H9 (cell line): ENCODE measurements around the gene UQCRC2. TPM values are rescaled to one million over a fixed set of nuclear protein-coding genes. Genes with fewer than 3 reads are reported as not detected.

Source experiments
- DNase-seq: peaks from one replicate; pipeline ENCODE4 v3.0.0-alpha.2; 2017
- H2AFZ ChIP-seq: one replicate; pipeline ENCODE4 v1.6.1; 2013; ENCODE audit warnings: mild to moderate bottlenecking, low read length, control low read depth, moderate library complexity
- H2AK5ac ChIP-seq: 2 replicates; pipeline ENCODE4 v1.6.1; 2013; ENCODE audit warnings: low read length, control low read depth, mixed read lengths; ENCODE audit not compliant: insufficient read length
- H2BK120ac ChIP-seq: one replicate; pipeline ENCODE4 v1.6.1; 2013; ENCODE audit warnings: low read depth, mild to moderate bottlenecking, low read length, control low read depth, inconsistent platforms; ENCODE audit not compliant: poor library complexity, severe bottlenecking
- H2BK12ac ChIP-seq: 2 replicates; pipeline ENCODE4 v1.6.1; 2013; ENCODE audit warnings: low read length, control low read depth, mixed read lengths, low read depth; ENCODE audit not compliant: insufficient read length
- H2BK15ac ChIP-seq: 2 replicates; pipeline ENCODE4 v1.6.1; 2013; ENCODE audit warnings: low read depth, low read length, control low read depth
- H2BK20ac ChIP-seq: one replicate; pipeline ENCODE4 v1.6.1; 2013; ENCODE audit warnings: low read depth, mild to moderate bottlenecking, low read length, control low read depth, inconsistent platforms; ENCODE audit not compliant: poor library complexity, severe bottlenecking
- H2BK5ac ChIP-seq: 2 replicates; pipeline ENCODE4 v1.6.1; 2013; ENCODE audit warnings: low read length, control low read depth, mixed read lengths; ENCODE audit not compliant: insufficient read length
- H3K14ac ChIP-seq: 2 replicates; pipeline ENCODE4 v1.6.1; 2013; ENCODE audit warnings: low read length, control low read depth; ENCODE audit not compliant: insufficient read depth
- H3K18ac ChIP-seq: 2 replicates; pipeline ENCODE4 v1.6.1; 2013; ENCODE audit warnings: low read depth, mild to moderate bottlenecking, mixed read lengths, low read length, control low read depth; ENCODE audit not compliant: insufficient read length
- H3K23ac ChIP-seq: 2 replicates; pipeline ENCODE4 v1.6.1; 2013; ENCODE audit warnings: low read length, control low read depth, mixed read lengths, low read depth; ENCODE audit not compliant: insufficient read length
- H3K23me2 ChIP-seq: 2 replicates; pipeline ENCODE4 v1.6.1; 2013; ENCODE audit warnings: low read depth, mild to moderate bottlenecking, mixed read lengths, low read length, control low read depth; ENCODE audit not compliant: insufficient read length, poor library complexity, severe bottlenecking
- H3K27ac ChIP-seq: 2 replicates; pipeline ENCODE4 v1.5.1; 2013; ENCODE audit warnings: low read length, control low read depth, mixed read lengths, low read depth; ENCODE audit not compliant: insufficient read length
- H3K27me3 ChIP-seq: 2 replicates; pipeline ENCODE4 v1.6.1; 2013; ENCODE audit warnings: low read length, control low read depth, inconsistent platforms; ENCODE audit not compliant: insufficient read depth
- H3K4ac ChIP-seq: 2 replicates; pipeline ENCODE4 v1.6.1; 2013; ENCODE audit warnings: low read depth, mild to moderate bottlenecking, control low read depth, inconsistent platforms, low read length, moderate library complexity
- H3K4me1 ChIP-seq: 2 replicates; pipeline ENCODE4 v1.6.1; 2013; ENCODE audit warnings: low read length, control low read depth, inconsistent platforms; ENCODE audit not compliant: insufficient read depth
- H3K4me2 ChIP-seq: 2 replicates; pipeline ENCODE4 v1.6.1; 2013; ENCODE audit warnings: low read length, control low read depth, mixed read lengths; ENCODE audit not compliant: insufficient read length, insufficient read depth
- H3K56ac ChIP-seq: 2 replicates; pipeline ENCODE4 v1.6.1; 2013; ENCODE audit warnings: low read depth, mild to moderate bottlenecking, mixed read lengths, low read length, control low read depth; ENCODE audit not compliant: insufficient read length
- H3K79me1 ChIP-seq: 2 replicates; pipeline ENCODE4 v1.6.1; 2013; ENCODE audit warnings: low read depth, mild to moderate bottlenecking, moderate library complexity, low read length, control low read depth, inconsistent platforms; ENCODE audit not compliant: insufficient read depth, poor library complexity, severe bottlenecking
- H3K79me2 ChIP-seq: 2 replicates; pipeline ENCODE4 v1.6.1; 2013; ENCODE audit warnings: low read length, control low read depth, inconsistent platforms; ENCODE audit not compliant: insufficient read depth
- H3K9ac ChIP-seq: 2 replicates; pipeline ENCODE4 v1.6.1; 2013; ENCODE audit warnings: low read length, control low read depth, mixed read lengths; ENCODE audit not compliant: insufficient read length; ENCODE audit errors: extremely low read depth
- H3K9me3 ChIP-seq: one replicate; pipeline ENCODE4 v1.6.1; 2013; ENCODE audit warnings: low read depth, low read length, inconsistent platforms; ENCODE audit not compliant: control insufficient read depth
- H3T11ph ChIP-seq: one replicate; pipeline ENCODE4 v1.6.1; 2013; ENCODE audit warnings: mild to moderate bottlenecking, low read length, control low read depth, inconsistent platforms
- H4K20me1 ChIP-seq: one replicate; pipeline ENCODE4 v1.6.1; 2013; ENCODE audit not compliant: control insufficient read depth, insufficient read length, insufficient read depth
- H4K5ac ChIP-seq: 2 replicates; pipeline ENCODE4 v1.6.1; 2013; ENCODE audit warnings: low read depth, mild to moderate bottlenecking, mixed read lengths, low read length, control low read depth; ENCODE audit not compliant: insufficient read length
- H4K8ac ChIP-seq: replicated peaks from 2 replicates; pipeline ENCODE4 v1.6.1; 2013; ENCODE audit warnings: low read length, control low read depth, mixed read lengths, low read depth; ENCODE audit not compliant: insufficient read length
- H4K91ac ChIP-seq: 2 replicates; pipeline ENCODE4 v1.6.1; 2013; ENCODE audit warnings: low read depth, mild to moderate bottlenecking, moderate library complexity, mixed read lengths, low read length, control low read depth; ENCODE audit not compliant: insufficient read length
- H3K27ac Mint-ChIP-seq, 3 experiments: 2 replicates in 2 of 3; 3 replicates in 1 of 3; pipeline ENCODE4 v1.8.0; 2020 to 2021; ENCODE audit warnings: mixed read lengths in 3 of 3, mild to moderate bottlenecking in 1 of 3, moderate library complexity in 1 of 3
- H3K27me3 Mint-ChIP-seq: 2 replicates; pipeline ENCODE4 v1.8.0; 2021; ENCODE audit warnings: low read depth, mild to moderate bottlenecking, moderate library complexity, mixed read lengths
- H3K36me3 Mint-ChIP-seq, 3 experiments: 2 replicates in 2 of 3; 3 replicates in 1 of 3; pipeline ENCODE4 v1.8.0; 2020 to 2021; ENCODE audit warnings: low read depth in 3 of 3, mixed read lengths in 3 of 3; ENCODE audit not compliant: insufficient read depth in 1 of 3
- H3K4me1 Mint-ChIP-seq, 2 experiments: 2 replicates each; pipeline ENCODE4 v1.8.0; 2020; ENCODE audit warnings: mixed read lengths in 2 of 2
- H3K4me3 Mint-ChIP-seq, 2 experiments: 2 replicates in 1 of 2; 3 replicates in 1 of 2; pipeline ENCODE4 v1.8.0; 2020 to 2021; ENCODE audit warnings: mild to moderate bottlenecking in 2 of 2, mixed read lengths in 2 of 2, moderate library complexity in 1 of 2
- H3K9me3 Mint-ChIP-seq, 2 experiments: 2 replicates in 1 of 2; 3 replicates in 1 of 2; pipeline ENCODE4 v1.8.0; 2020; ENCODE audit warnings: mild to moderate bottlenecking in 2 of 2, mixed read lengths in 2 of 2, moderate library complexity in 1 of 2
- CTCF ChIP-seq: fragments of 200-600 bp; sonication (generic); conservative IDR thresholded peaks from 3 replicates; pipeline ENCODE4 v1.8.0; 2021; ENCODE audit warnings: antibody characterized with exemption, mild to moderate bottlenecking
- WGBS: extraction: QIAGEN DNeasy Blood & Tissue Kit; methylation state at CpG from one replicate; pipeline ENCODE4 v1.1.7; 2013; ENCODE audit warnings: missing lambda C conversion rate, low lambda C conversion rate, mixed read lengths; ENCODE audit not compliant: insufficient read length; ENCODE audit errors: extremely low coverage; 5-methylcytosine and 5-hydroxymethylcytosine counted together
- total RNA-seq: library from RNA; stranded (reverse); gene quantifications from 2 replicates; pipeline ENCODE4 v1.2.1, GENCODE V29; 2021

The UQCRC2 gene
- total RNA-seq, 1 experiment from 2014 or later = 228 TPM

DNA sequence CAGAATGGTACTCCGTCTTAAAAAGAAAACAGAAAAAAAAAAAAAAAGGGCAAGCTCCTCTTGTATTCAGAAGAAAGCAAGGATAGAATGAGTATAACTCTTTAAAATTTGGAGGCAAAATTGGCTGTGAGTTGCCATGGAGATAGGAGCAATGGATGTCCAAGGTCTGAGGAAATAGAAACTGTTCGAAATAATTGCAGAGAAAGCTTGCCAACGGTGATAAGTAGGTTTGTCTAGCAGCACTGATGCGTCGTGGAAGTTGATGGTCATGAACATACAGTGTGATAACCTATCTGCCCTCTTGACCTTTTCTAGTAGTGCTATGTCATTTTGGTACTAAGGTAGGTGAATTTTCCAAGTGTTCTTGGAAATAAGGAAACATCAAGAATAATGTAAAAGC lies 57.7 kb downstream of the UQCRC2 start:
- Mint-ChIP-seq H3K4me3 (no peak overlapping the region), H3K9me3 (no peaks in the 10 kb centered on the region; a peak in 1 of 5 replicates), H3K27me3 (peaks cover 8% of the 10 kb centered on the region; the same call in 1 of the 2 replicates), H3K36me3 (no peaks in the 10 kb centered on the region), H3K4me1 (peaks cover 15% of the 10 kb centered on the region in 2 experiments), H3K27ac (no peak overlapping the region)
- H3K56ac ChIP-seq = no peak overlapping the region
- H3K79me2 ChIP-seq = peaks cover 3% of the 10 kb centered on the region; the same call in 1 of the 2 replicates
- no peaks in the 10 kb centered on the region for H3K9me3 ChIP-seq
- no peak overlapping the region for H3K14ac ChIP-seq
- H4K91ac ChIP-seq = no peak overlapping the region
- no peak overlapping the region for H2BK12ac ChIP-seq
- no peak overlapping the region for H2BK15ac ChIP-seq
- H3K27me3 ChIP-seq = no peaks in the 10 kb centered on the region
- H4K20me1 ChIP-seq = no peaks in the 10 kb centered on the region
- no peak overlapping the region for H2BK5ac ChIP-seq
- no peak overlapping the region for H3T11ph ChIP-seq
- H2AFZ ChIP-seq = no peak overlapping the region
- no peak overlapping the region for H4K5ac ChIP-seq
- no CpG with 5 or more reads among the region's 5 CpGs for WGBS
- no peak overlapping the region for H2BK120ac ChIP-seq
- no peak overlapping the region for H3K9ac ChIP-seq
- no peak for TF ChIP-seq CTCF
- no peak overlapping the region for H4K8ac ChIP-seq
- no peak overlapping the region for H3K4ac ChIP-seq
- no peak overlapping the region for H3K27ac ChIP-seq
- no peak overlapping the region for H3K4me2 ChIP-seq
- no peak for DNase-seq
- H3K79me1 ChIP-seq = no peaks in the 10 kb centered on the region
- H3K23ac ChIP-seq = no peak overlapping the region
- no peak overlapping the region for H3K18ac ChIP-seq
- no peak overlapping the region for H2BK20ac ChIP-seq
- H3K4me1 ChIP-seq = peaks cover 3% of the 10 kb centered on the region; the same call in 1 of the 2 replicates
- no peak overlapping the region for H2AK5ac ChIP-seq
- peaks cover 17% of the 10 kb centered on the region for H3K23me2 ChIP-seq
